Measurements from ENCODE around the gene FAM136A.
"Not testable (repeated sequence)": the region's sequence is repeated elsewhere in the genome, so short reads cannot be mapped to it uniquely, and the experiment has no call there.

FAM136A gene

DNA sequence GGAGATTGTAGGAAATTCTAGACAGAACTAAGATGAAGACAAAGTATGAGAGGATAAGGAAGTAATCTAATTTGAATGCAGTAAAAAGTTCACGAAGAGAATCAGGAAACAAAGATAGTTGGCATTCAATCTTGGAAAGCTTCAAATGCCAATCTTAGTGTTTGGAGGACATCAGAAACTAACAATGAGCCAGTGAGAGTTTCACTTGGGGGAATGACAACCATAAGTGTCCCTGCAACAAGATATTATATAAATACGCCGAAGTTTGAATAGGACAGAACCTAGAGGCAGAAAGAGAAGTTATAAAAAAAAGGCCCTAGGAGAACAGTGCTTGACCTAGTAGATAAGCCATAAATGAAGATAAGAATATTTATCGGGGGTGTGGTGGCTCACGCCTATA is 19.4 kb downstream of the FAM136A start:
- H3K14ac ChIP-seq (ENCODE audit: low read length in 2 of 2): no peak overlapping the region
- no peak overlapping the region for H3K23ac ChIP-seq (ENCODE audit: low read length in 2 of 2)
- WGBS: 97% methylated on average over 5 of the region's 5 CpGs
- H2BK5ac ChIP-seq (ENCODE audit: low read depth, low read length, poor library complexity, severe bottlenecking): no peak overlapping the region
- no peak overlapping the region for H3K18ac ChIP-seq (ENCODE audit: low read depth in 1 of 2, low read length in 2 of 2)
- no peak overlapping the region for H3K9ac ChIP-seq (ENCODE audit: low read length)
- no peak overlapping the region for H3K27ac ChIP-seq (ENCODE audit: low read length, poor library complexity, severe bottlenecking)
- H2AFZ ChIP-seq (ENCODE audit: low read depth, low read length): no peak overlapping the region
- H3K36me3 ChIP-seq (ENCODE audit: control insufficient read depth in 1 of 2, insufficient read depth in 2 of 2, low read depth in 1 of 2, low read length in 2 of 2): peaks cover 22 to 94% of the 10 kb centered on the region in 2 experiments
- H3K4me3 ChIP-seq (ENCODE audit: insufficient read depth in 1 of 2, low read depth in 1 of 2, low read length in 2 of 2): no peak overlapping the region
- H3K9me3 ChIP-seq (ENCODE audit: control insufficient read depth, low read length): no peaks in the 10 kb centered on the region
- H3K4me2 ChIP-seq (ENCODE audit: low read length, poor library complexity, severe bottlenecking): no peak overlapping the region
- no peak overlapping the region for H2BK120ac ChIP-seq (ENCODE audit: low read depth, low read length)
- no peaks in the 10 kb centered on the region for H3K4me1 ChIP-seq (ENCODE audit: control insufficient read depth, insufficient read depth, low read depth, low read length)
- no peak for DNase-seq
- H4K91ac ChIP-seq (ENCODE audit: low read length): no peak overlapping the region
- no peaks in the 10 kb centered on the region for H3K27me3 ChIP-seq (ENCODE audit: control insufficient read depth in 1 of 2, insufficient read depth in 1 of 2, low read length in 2 of 2)
- no peak overlapping the region for H4K8ac ChIP-seq (ENCODE audit: low read length)
- H3K79me1 ChIP-seq (replicated peaks; ENCODE audit: low read length, poor library complexity, severe bottlenecking): peaks cover 12% of the 10 kb centered on the region
- no peak overlapping the region for H3K4ac ChIP-seq (ENCODE audit: low read depth in 1 of 2, low read length in 2 of 2)
- no peak overlapping the region for H2BK15ac ChIP-seq (ENCODE audit: low read depth, poor library complexity, severe bottlenecking)
- H2BK12ac ChIP-seq (ENCODE audit: low read length in 2 of 2): no peak overlapping the region
- H2AK5ac ChIP-seq (ENCODE audit: low read length, severe bottlenecking): no peak overlapping the region

DNA sequence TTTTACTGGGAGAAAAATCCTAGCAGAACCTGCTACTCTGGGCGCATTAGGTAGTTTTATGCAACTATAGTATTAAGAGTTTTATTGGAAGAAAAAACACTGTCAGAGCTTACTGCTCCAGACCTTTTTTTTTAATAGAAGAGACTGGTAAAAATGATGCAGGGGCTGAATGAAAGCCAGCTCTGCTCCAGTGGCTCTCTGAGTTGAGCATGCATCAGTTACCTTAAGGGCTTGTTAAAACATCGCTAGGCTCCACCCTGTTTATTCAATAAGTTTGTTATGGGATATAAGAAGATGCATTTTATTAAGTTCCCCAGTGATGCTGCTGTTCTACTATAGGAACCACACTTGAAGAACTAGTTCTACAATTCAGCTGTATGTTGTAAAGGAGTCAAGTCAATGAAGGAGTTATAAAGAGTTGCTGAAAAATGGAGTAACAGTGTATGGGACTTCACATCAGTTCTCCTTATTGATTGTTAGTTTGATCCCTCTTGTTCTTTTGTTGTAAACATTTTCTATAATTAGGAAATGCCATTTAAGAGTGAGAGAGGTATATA is 21.5 kb downstream of the FAM136A start:
- Histone ChIP-seq H2BK120ac (ENCODE audit: low read depth, low read length) (no peak overlapping the region), H3K9ac (ENCODE audit: low read length) (no peak overlapping the region), H2AFZ (ENCODE audit: low read depth, low read length) (no peak overlapping the region), H3K27me3 (ENCODE audit: control insufficient read depth in 1 of 2, insufficient read depth in 1 of 2, low read length in 2 of 2) (no peaks in the 10 kb centered on the region), H3K14ac (ENCODE audit: low read length in 2 of 2) (no peak overlapping the region), H3K27ac (ENCODE audit: low read length, poor library complexity, severe bottlenecking) (no peak overlapping the region), H2AK5ac (ENCODE audit: low read length, severe bottlenecking) (no peak overlapping the region), H4K91ac (ENCODE audit: low read length) (no peak overlapping the region), H3K4me2 (ENCODE audit: low read length, poor library complexity, severe bottlenecking) (no peak overlapping the region), H3K4ac (ENCODE audit: low read depth in 1 of 2, low read length in 2 of 2) (no peak overlapping the region), H3K9me3 (ENCODE audit: control insufficient read depth, low read length) (no peaks in the 10 kb centered on the region), H2BK15ac (ENCODE audit: low read depth, poor library complexity, severe bottlenecking) (no peak overlapping the region), H3K36me3 (ENCODE audit: control insufficient read depth in 1 of 2, insufficient read depth in 2 of 2, low read depth in 1 of 2, low read length in 2 of 2) (peaks cover 20 to 91% of the 10 kb centered on the region in 2 experiments), H3K18ac (ENCODE audit: low read depth in 1 of 2, low read length in 2 of 2) (no peak overlapping the region), H2BK12ac (ENCODE audit: low read length in 2 of 2) (no peak overlapping the region), H3K4me1 (ENCODE audit: control insufficient read depth, insufficient read depth, low read depth, low read length) (no peaks in the 10 kb centered on the region), H3K23ac (ENCODE audit: low read length in 2 of 2) (no peak overlapping the region), H3K79me1 (replicated peaks; ENCODE audit: low read length, poor library complexity, severe bottlenecking) (peaks cover 9% of the 10 kb centered on the region), H4K8ac (ENCODE audit: low read length) (no peak overlapping the region), H3K4me3 (ENCODE audit: insufficient read depth in 1 of 2, low read depth in 1 of 2, low read length in 2 of 2) (no peak overlapping the region), H2BK5ac (ENCODE audit: low read depth, low read length, poor library complexity, severe bottlenecking) (no peak overlapping the region)
- no peak for DNase-seq
- WGBS: 100% methylated on average over 2 of the region's 2 CpGs

DNA sequence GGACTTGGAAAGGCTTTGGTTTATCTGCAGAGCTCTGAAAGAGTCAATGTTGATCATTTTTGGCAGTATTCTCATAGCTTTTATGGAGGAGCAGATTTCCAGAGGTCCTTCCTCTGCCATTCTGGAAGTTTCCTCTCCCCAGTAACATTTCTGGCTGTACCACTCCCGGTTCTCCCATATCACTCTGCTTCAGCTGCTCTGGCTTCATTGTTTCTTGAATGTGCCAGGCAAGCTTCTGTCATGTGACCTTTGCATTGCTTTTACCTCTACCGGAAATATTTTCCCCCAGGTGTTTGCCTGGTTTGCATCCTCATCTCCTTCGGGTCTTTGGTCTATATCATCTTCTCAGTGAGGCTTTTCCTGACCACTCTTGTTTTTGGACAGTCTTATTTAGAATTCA is 31.5 kb downstream of the FAM136A start:
- no peaks in the 10 kb centered on the region for H3K27me3 ChIP-seq (ENCODE audit: control insufficient read depth in 1 of 2, insufficient read depth in 1 of 2, low read length in 2 of 2)
- no peak overlapping the region for H3K4me3 ChIP-seq (ENCODE audit: insufficient read depth in 1 of 2, low read depth in 1 of 2, low read length in 2 of 2)
- H2AK5ac ChIP-seq (ENCODE audit: low read length, severe bottlenecking): peak overlapping the region; percentile 42
- no peak overlapping the region for H3K9ac ChIP-seq (ENCODE audit: low read length)
- no peak overlapping the region for H2BK15ac ChIP-seq (ENCODE audit: low read depth, poor library complexity, severe bottlenecking)
- H3K4me2 ChIP-seq (ENCODE audit: low read length, poor library complexity, severe bottlenecking): no peak overlapping the region
- H3K4ac ChIP-seq (ENCODE audit: low read depth in 1 of 2, low read length in 2 of 2): no peak overlapping the region
- H2BK120ac ChIP-seq (ENCODE audit: low read depth, low read length): no peak overlapping the region
- H3K79me1 ChIP-seq (replicated peaks; ENCODE audit: low read length, poor library complexity, severe bottlenecking): peaks cover 14% of the 10 kb centered on the region
- H3K9me3 ChIP-seq (ENCODE audit: control insufficient read depth, low read length): no peaks in the 10 kb centered on the region
- H4K8ac ChIP-seq (ENCODE audit: low read length): no peak overlapping the region
- H3K36me3 ChIP-seq (ENCODE audit: control insufficient read depth in 1 of 2, insufficient read depth in 2 of 2, low read depth in 1 of 2, low read length in 2 of 2): peaks cover 15 to 41% of the 10 kb centered on the region in 2 experiments
- 98% methylated on average over 3 of the region's 3 CpGs for WGBS
- no peak overlapping the region for H3K18ac ChIP-seq (ENCODE audit: low read depth in 1 of 2, low read length in 2 of 2)
- no peak overlapping the region for H3K27ac ChIP-seq (ENCODE audit: low read length, poor library complexity, severe bottlenecking)
- DNase-seq: no peak
- H4K91ac ChIP-seq (ENCODE audit: low read length): no peak overlapping the region
- H2BK5ac ChIP-seq (ENCODE audit: low read depth, low read length, poor library complexity, severe bottlenecking): no peak overlapping the region
- H2BK12ac ChIP-seq (ENCODE audit: low read length in 2 of 2): no peak overlapping the region
- H3K14ac ChIP-seq (ENCODE audit: low read length in 2 of 2): no peak overlapping the region
- H3K23ac ChIP-seq (ENCODE audit: low read length in 2 of 2): no peak overlapping the region
- H3K4me1 ChIP-seq (ENCODE audit: control insufficient read depth, insufficient read depth, low read depth, low read length): no peaks in the 10 kb centered on the region
- no peak overlapping the region for H2AFZ ChIP-seq (ENCODE audit: low read depth, low read length)

DNA sequence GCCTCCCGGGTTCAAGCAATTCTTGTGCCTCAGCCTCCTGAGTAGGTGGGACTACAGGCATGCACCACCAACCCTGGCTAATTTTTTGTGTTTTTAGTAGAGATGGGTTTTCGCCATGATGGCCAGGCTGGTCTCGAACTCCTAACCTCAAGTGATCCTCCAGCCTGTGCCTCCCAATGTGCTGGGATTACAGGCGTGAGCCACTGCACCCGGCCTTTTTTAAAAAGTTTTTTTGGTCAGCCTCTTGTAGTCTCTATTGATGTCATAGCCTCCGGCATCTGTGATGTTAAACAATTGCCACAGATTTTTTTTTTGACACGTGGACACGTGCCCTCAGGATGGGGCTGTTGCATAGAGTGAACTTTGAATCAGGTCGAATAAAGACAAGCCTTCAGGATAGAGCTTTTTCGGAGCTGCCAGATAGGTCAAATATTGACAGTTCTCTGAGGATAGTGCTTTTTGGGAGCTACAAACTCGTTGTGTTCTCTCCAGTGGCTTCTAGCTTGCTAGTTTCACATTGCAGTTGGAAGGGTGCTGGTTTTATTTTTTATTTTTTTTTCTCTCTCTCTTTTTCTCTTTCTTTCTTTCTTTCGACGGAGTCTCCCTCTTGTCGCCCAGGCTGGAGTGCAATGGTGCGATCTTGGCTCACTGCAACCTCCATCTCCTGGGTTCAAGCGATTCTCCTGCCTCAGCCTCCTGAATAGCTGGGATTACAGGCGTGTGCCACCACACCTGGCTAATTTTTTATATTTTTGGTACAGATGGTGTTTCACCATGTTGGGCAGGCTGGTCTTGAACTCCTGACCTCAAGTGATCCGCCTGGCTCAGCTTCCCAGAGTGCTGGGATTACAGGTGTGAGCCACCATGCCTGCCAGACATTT is 32.2 kb downstream of the FAM136A start:
- H3K18ac ChIP-seq (ENCODE audit: low read depth in 1 of 2, low read length in 2 of 2); H3K4me3 ChIP-seq (ENCODE audit: insufficient read depth in 1 of 2, low read depth in 1 of 2, low read length in 2 of 2); H3K9me3 ChIP-seq (ENCODE audit: control insufficient read depth, low read length); H2AFZ ChIP-seq (ENCODE audit: low read depth, low read length); H3K4ac ChIP-seq (ENCODE audit: low read depth in 1 of 2, low read length in 2 of 2); DNase-seq; H2BK12ac ChIP-seq (ENCODE audit: low read length in 2 of 2); H3K27ac ChIP-seq (ENCODE audit: low read length, poor library complexity, severe bottlenecking); H3K27me3 ChIP-seq (ENCODE audit: control insufficient read depth in 1 of 2, insufficient read depth in 1 of 2, low read length in 2 of 2); H3K23ac ChIP-seq (ENCODE audit: low read length in 2 of 2); H3K4me1 ChIP-seq (ENCODE audit: control insufficient read depth, insufficient read depth, low read depth, low read length); H3K4me2 ChIP-seq (ENCODE audit: low read length, poor library complexity, severe bottlenecking); H4K91ac ChIP-seq (ENCODE audit: low read length); H4K8ac ChIP-seq (ENCODE audit: low read length); H3K14ac ChIP-seq (ENCODE audit: low read length in 2 of 2); H2BK5ac ChIP-seq (ENCODE audit: low read depth, low read length, poor library complexity, severe bottlenecking); H2BK15ac ChIP-seq (ENCODE audit: low read depth, poor library complexity, severe bottlenecking); H3K9ac ChIP-seq (ENCODE audit: low read length); H2AK5ac ChIP-seq (ENCODE audit: low read length, severe bottlenecking); H2BK120ac ChIP-seq (ENCODE audit: low read depth, low read length): not testable (repeated sequence)
- Histone ChIP-seq H3K36me3 (ENCODE audit: control insufficient read depth in 1 of 2, insufficient read depth in 2 of 2, low read depth in 1 of 2, low read length in 2 of 2) (peaks cover 19 to 41% of the 10 kb centered on the region in 2 experiments), H3K79me1 (replicated peaks; ENCODE audit: low read length, poor library complexity, severe bottlenecking) (peaks cover 16% of the 10 kb centered on the region)
- WGBS: 96% methylated on average over 17 of the region's 18 CpGs
